HG03378 (cell line): Measurements from ENCODE around the gene DPH6.
A peak's percentile ranks its signal among the peaks of the same experiment; 100 is the strongest.

Experiments used
- ATAC-seq: cut with Tn5 transposase; IDR thresholded peaks from one replicate; pipeline ENCODE4 v1.9.1; 2021; ENCODE audit warnings: mild to moderate bottlenecking, moderate library complexity; ENCODE audit not compliant: unreplicated experiment

Gene DPH6

DNA sequence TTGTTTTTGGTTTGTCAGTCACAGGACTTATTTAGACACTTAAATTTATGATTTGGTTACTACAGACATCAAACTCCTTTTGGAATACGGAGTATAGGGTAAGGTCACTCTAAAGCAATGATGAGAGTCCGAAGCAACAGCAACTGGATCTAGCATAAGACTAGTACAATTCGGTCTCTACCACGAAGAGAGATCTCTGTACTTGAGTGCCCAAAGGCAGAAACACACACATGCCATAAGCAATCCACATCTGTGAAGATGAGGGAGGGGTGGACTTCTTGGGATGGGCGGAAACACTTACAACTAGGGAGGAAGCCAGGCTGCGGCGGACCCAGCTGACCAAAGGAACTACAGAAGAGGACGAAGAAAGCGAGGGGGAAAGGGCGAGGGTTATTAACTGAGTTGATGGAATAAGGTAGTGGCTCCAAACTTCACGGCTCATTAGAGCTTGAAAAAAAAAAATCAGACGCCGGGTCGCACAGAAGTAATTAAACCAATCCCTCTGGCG, 595 bp downstream of the DPH6 start:
- ATAC-seq, result peak; percentile 21

DNA sequence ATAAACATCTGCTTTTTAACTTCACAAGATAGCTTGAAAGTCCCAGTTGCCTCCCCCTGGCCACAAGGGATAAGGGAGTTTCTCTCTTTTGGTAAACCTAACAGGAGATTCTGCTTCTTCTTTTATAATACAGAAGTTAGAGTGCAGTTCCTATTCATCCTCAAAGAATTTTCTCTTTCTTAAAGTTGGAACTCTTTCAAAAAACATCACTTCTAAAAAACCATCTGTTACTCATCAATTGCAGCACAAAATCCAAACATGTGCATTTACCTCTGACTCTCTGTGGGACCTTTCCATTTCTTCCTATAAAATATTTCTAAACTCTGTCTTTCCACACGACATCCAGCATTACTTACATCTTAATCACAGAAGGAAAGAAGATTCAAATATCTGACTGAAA, 5.1 kb downstream of the DPH6 start:
- ATAC-seq, result no peak

DNA sequence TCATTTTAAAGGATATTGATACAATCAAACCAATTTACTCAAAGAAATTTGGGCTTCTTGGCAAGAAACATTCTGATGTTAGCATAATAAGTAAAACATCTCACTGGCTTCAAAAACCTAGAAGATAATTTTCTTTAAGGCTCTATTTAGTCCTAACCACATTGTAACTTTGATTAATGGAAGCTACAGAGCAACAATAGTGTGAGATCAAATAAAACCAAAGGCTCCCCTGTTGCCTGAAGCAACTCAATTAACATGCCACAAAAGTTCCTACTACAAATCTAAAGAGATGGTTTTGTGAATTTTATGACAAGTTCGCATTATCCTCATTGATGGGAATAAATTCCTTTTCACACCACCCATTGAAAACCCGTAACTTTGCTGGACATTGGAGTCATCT, 5.9 kb downstream of the DPH6 start:
- no peak for ATAC-seq

DNA sequence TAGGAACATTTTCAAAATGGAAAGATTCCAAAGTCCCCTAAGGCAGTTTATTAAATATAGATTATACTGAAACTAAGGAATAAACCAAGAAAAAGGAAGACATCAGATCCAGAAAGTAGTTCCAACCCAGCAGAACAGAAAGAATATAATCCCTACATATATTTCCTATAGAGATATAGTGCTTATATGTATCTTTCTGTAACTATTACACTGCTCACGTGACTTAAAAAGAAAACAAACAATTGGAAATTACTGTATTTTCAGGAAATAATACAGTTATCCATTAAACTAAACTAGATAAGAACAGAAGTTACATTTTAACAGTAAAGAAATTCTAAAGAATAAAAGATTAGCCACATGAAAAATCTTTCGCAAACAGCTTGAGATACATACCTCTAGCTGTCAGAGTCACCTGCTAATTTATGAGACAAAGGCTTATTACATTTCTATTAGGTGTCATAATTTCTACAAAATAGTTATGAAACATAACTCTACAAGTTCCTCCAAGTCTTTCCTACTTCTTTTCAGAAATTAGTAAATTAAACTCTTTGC, 10.5 kb downstream of the DPH6 start:
- ATAC-seq, result no peak

DNA sequence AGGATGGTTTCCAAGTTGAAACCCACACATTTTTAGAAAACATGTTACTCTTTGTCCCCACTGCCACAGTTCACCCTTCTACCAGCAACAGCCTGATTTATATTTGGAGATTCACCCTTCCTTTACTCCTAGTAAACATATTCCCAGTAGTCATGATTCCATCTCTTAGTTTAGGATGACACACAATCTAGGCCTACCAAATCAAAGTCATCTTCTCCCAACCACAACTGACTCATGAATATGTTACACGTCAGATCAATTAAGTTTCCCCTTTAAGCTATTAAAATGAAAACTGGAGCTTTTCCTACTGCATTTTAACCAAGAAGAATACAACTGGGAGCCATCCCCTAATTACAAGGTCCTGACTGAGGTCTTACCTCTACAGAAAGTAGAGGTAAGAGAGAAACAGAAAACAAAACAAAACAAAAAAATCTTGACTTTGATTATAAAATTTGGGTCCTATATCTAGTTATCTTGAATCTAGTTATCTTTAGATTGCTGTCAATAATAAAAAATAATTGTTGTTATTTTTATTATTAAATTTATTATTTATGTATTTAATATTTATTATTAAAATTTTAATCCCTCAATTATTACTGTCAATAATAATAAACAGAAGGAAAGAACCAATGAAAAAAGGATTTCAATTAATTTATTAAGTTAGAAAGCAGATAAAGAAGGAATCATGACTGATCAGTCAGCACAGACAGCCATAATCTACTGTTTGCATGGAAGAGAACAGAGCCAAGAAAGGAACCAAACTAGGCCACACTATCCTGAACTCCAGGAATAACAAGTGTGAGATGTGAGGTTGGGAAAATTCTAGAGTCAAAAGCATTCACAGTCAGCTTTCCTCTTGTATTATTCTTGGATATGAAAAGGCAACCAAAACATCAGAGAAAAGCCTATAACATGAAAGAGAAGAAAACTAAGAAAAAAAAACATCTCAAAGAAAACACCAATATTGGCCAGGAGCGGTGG, 12.5 kb downstream of the DPH6 start:
- no peak for ATAC-seq

DNA sequence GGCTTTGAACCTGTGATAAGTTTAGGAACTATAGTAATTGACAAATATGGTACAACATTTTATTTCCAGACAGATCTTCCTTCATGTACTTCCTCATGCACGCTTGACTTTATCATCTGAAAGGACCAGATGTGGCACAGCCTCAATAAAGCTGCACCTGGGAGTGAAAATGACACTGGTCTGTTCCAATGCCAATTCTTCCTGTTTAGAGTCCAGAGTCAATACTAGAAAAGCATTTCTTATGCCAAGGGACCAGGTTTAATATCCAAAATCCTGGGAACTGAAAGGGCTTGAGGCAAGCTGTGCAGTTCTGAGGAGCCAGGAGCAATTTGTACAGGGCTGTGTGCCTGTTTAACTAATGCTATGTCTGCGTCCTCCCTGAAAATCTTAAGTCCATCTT, 15.3 kb downstream of the DPH6 start:
- ATAC-seq, result no peak

DNA sequence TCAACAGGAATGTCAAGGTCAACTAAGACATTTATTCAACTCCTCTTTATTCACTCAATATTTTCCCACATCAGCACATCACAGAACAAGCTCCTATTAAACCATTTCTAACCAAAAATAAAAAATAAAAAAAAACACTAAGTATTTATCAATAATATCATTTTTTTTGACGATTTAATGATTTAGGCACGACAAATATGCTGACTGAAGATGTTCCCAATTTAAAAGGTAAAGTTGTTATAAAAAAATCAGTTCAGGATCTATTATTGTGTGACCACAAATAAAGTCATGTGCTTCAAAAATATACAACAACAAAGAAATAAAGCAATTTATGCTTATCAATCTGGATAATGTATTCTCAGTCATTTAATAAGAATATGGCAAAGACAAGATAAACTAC, 16.2 kb downstream of the DPH6 start:
- ATAC-seq, result no peak

DNA sequence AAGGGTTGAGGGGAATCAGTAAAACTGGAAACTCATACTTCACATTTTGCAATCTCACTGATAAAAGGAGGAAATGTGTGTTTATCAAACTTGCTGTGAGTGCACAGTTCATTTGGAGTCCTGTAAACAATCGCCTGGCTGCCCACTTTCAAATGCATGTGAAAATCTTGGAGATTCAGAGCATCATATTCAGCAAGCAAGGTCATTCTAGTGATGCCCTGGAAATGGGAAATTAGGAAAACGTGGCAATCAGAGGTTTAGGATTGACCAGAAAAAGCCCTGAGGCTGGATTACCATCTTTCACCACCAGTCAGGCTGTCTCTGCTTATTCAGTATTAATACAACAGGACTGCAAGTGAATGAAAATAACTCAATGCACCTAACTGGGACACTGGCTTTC, 23.9 kb downstream of the DPH6 start:
- ATAC-seq, result no peak

DNA sequence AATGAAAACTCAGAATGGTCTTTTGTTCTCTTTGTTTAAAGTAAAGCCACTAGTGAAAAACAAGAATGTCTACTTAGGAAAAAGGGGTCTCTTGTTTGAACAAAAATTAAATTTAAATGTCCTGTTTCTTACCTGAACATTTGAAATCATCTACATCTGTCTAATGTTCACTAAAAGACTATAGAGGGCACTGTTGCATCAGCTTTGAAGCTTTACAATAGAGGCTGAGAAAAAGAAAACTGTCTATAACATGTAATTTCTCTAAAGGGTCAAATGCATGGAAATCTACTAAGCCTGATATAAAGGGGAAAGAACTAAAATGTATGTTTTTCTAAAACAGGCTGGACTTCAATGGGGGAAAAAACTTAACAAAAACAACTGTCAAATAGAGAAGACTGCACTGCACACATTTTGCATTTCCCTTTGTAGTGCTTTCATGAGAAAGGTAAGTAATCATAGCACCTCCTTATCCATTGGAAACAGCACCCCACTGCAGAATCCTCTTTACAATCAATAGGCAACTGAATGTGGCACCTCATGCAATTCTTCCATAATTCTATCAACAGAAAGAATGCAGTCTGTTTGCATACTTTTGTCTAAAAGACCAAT, 26.3 kb downstream of the DPH6 start:
- ATAC-seq, result peak; percentile 73

DNA sequence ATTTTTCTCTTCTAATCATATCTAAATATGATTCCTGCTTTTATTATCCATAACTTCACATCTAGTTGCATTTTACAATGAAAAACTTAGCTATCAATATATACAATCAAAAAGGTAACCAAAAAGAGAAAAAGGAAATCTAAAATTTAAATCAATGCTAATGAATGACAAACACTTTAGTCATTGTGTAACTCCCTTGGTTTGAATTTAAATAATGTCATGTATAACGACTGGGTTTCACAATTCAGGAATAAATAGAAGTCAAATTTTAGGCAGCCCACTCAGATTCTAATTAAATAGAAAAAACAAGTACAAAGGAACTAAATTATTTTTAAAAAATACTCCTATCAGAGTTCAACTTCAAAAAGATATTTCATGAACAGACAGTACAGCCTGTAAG, 26.9 kb downstream of the DPH6 start:
- ATAC-seq, result no peak

DNA sequence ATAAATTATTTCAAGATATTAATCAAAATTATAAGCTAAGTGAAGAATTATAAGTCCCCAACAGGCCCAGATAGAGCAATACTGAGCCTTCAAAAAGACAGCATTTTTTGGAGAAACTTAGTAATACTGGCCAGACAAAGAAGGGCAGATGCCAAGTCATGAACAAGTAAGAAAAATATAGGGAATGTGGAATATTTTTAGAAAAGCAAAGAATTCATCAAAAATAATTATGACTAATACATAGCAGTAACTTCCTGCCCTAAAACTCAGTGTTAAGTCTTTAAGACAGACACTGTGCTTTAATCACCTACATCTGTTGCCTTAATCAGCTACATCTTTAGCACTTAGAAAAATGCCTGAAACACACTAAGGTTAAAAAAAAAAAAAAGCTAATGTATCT, 31.2 kb downstream of the DPH6 start:
- ATAC-seq, result no peak

DNA sequence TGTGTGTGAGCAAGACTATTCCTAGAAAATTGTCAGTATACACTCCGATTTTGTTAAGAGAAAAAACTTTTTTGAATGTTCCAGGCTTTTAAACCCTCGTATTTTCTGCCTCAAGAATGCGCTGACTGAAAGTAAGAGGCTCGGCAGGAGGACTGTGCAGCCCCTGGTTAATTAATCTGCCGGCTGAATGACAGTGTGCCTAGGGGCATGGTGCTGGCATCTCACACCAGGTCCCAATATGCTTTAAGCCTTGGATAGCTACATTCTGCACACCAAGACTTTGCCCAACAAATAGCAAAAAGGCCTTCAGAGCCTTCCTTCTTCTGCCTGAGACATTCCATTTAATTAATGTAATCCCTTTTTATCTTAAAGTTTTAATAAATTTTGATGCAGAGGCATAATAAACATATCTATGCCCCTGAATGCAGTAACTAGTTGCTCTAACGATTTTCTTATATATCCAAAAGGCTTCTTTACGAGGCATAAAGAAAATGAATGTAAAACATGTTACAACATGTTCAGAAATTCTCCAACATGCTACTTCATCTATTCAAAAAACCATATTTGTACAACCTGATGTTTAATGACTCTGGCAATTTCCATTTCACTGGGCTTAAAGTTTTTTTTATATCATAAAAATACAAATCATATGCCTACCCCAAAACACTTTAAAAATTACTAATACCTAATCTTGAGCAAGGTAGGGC, 37.9 kb downstream of the DPH6 start:
- no peak for ATAC-seq

DNA sequence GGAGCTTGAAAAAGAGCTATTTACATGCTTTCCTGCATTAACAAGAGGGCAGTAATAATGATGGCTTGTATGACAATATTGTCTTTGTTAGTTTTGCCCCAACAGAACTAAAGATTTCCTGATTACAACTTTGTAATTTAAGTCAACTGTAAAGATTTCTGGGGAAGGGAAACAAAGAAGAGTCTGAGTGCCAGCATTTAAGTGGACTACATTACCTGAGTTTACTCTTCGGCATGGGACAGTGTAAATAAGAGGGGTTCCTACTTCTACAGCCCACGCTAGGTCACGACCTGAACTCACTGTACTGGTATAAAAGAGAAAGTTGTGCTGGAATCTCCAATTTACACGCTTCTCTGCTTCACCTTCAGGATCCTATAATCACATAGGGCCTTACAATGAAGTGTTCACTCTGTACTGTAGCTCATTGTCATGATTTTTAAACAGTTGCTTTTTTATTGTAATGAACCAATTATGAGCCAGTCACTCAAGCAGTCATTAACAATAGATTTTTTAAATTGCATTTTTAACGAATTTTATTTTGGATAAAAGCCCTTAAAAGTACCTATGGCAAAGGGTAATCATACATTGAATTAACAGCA, 39.6 kb downstream of the DPH6 start:
- ATAC-seq, result no peak

DNA sequence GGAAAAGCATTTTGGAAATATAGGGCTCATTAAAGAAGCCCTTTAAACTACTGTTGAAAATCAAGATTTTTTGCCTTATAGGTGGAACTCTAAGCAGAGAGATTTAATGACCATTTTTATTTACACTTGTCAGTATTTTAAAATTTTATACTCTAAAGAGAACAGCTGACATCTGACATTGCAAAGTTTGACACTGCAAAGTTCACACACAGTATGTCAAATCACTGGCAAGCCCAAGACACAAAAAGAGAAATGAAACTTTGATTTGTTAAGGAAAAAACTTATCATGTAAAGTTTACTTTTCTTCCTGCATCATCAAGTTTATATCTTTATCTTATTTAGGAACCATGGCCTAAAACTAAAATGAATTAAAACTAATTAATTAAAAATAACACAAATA, 40.2 kb downstream of the DPH6 start:
- ATAC-seq, result no peak

DNA sequence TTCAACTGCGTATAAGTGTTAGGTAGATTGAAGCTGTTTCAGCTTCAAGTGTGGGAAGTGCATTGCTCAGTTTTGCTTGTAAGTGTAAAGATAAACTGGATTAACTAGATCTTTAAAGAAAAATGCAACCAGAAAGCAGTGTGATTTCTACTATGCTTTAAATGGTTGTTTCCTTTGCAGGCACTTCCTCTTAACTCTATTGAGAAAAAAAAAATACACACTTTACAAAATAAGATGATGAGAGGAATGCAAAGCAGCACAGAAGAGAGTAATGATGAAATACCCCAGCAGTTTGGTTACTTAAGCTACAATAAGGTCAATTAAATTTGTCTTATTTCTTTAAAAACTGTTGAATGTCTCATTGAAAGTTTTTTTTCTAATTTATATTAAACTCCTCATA, 40.8 kb downstream of the DPH6 start:
- no peak for ATAC-seq

DNA sequence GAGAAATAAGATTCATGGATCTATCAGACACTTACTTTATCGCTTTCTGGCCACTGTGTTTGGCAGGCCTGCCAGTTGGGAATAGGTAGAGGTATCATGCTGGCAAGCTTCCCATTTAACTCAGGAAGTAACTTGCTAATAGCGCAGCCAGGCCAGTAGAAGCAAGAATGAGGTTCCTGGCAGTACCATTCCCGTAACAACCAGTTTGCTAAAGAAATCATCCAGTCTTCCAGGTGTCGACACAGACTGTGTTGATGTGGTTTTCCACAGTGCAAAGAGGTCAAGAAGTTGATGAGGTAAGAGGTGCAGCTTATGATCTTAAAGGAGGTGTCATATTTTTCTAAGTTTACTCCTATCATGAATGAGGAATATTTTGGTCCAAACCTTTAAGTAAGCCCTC, 46.2 kb downstream of the DPH6 start:
- no peak for ATAC-seq

DNA sequence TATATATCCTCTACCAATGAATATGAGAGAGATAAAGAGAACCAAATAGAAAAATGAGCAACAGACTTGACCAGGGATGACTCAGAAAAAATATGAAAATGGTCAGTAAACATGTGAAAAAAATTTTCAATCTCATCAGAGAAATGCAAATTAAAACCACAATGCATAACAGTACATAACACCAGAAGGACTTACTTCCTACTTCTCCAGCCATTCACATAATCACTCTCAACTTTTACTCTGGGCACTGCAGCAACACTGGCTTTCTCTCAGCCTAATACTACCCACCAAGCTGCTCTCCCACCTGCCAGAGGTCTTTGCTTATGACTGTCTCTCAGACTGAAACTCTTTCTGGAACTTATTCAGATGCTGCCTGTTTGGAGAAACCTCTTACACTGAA, 49.4 kb downstream of the DPH6 start:
- ATAC-seq, result peak; percentile 99

DNA sequence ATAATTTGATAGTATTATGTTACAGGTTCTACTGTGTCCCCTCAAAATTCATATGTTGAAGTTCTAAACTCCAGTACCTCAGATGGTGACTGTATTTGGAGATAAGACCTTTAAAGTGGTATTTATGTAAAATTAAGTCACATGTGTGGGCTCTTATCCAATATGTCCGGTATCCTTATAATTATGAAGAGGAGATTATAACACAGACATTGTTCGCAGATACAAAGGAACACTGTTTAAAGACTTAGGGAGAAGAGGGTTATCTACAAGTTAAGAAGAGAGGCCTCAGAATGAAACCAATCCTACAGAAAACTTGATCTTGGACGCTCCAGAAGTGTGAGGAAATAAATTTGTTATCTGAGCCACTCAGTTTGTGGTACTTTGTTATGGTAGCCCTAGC, 50.9 kb downstream of the DPH6 start:
- ATAC-seq, result no peak

DNA sequence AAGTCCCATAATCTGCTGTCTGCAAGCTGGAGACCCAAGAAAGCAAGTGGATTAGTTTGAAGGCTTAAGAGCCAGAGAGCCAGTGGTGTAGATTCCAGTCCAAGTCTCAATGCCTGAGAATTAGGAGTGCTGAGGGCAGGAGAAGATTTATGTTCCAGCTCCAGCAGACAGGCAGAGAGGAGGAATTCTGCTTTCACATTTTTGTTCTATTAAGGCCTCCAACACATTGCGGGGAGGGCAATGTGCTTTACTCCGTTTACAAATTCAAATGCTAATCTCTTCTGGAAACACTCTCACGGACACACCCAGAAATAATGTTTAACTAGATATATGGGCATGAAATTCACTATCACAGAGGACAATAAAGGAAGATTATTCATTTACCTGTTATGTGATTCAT, 54.0 kb downstream of the DPH6 start:
- ATAC-seq, result no peak

DNA sequence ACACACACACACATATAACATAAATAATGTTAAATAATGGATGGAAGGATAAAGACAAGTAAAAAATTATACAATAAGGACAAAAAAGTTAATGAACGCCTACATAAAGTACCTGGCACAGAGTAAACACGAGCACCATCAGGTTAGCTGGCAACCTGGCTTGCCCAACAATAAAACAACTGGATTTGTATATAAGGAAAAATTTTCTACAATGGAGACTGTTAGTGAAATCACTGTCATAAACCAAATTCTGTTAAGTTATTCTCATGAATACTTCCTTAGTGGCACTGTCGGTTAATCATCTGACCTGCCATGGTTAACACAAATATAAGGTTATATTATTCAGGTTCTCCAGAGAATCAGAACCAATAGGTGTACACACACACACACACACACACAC, 54.8 kb downstream of the DPH6 start:
- ATAC-seq, result no peak

DNA sequence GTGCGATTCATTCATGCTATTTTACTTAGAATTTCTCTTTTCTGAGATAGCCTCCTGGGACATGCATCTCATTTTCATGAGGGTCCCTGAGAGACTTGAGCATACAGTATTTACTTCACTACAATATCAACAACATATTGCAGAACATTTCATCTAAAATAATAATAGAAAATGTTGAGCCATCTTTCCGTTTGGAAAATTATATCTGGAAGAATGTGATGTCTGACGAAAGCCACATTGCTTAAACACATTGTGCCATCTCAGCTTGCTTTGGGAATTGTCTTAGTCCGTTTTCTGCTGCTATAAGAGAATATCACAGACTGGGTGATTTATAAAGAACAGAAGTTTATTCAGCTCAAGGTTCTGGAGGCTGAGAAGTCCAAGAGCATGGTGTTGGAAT, 55.5 kb downstream of the DPH6 start:
- ATAC-seq, result no peak
